Dermis blood vessel endothelial cell (primary cell): ENCODE data around the gene UBAC2. TPM values are rescaled to one million over a fixed set of nuclear protein-coding genes. Genes with fewer than 3 reads are reported as not detected.
"Not testable (repeated sequence)": the region's sequence is repeated elsewhere in the genome, so short reads cannot be mapped to it uniquely, and the experiment has no call there.

ENCODE experiments used
- DNase-seq: peaks from one replicate; pipeline ENCODE4 v3.0.0; 2010
- total RNA-seq: library from RNA; depleted of rRNA; stranded (reverse); fragments of >200 nt; gene quantifications from 2 replicates; pipeline ENCODE4 v1.2.3, GENCODE V29; 2014

UBAC2 gene
- total RNA-seq, 1 donor from 2014 or later = 48.8 TPM

DNA sequence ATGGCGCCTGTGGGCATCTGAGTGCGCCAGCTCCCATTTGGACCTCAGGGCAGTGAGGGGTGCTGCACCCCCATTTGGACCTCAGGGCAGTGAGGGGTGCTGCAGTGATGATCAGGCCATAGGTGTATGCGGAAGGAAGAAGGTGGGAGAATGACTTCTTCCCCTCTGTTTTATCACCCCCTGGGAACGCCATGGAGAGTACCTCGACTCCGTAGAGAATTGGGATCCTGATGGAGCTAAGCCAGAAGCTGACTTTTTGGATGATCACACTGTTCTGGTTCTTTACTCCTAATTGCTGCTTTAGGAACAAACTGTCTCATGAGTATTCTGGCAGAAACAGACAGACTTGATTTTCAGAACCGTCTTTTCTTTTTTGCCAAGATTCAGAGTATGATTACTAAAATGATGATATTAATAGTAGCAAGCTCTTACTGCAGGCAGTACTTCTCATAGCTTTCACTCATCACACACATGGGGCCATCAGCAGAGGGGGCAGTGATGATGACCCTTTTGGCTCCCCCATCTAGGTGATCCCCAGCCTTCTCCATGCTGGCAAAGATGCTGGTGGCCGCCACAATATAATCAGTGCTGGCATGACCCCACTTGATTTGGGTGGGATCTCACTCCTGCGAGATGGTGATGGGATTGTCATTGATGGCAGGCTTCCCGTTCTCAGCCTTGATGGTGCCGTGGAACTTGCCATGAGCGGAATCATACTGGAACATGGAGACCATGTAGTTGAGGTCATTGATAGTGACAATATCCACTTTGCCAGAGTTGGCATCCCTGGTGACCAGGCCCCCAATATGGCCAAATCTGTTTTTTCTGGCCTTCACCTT, 10.3 kb upstream of the UBAC2 start:
- DNase-seq = no peak

DNA sequence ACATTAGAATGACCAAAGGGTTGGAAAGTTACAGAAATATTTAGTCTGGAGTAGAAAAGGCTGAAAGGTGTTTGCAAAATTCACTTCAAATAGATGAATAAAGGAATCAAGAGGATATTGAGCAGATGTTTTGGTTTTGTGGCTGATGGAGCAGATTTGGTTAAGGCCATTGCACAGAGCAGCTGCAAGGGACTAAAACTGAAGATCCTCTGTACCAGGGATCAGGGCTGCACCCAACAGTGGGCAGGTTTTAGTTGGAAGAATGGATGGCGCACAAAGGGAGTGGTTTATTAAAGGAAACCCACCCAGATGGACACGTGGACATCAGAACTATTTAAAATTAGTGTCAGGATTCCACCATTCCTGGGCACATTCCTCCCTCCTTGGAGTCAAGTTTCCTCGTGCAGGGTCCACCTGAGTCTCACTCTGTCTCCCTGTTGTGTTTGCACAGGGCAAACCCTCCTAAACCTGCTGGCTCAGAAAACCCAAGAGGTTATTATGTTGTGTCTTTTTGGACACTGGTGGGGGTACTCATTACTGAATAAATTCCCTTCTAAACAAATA, 9.2 kb upstream of the UBAC2 start:
- DNase-seq = no peak

DNA sequence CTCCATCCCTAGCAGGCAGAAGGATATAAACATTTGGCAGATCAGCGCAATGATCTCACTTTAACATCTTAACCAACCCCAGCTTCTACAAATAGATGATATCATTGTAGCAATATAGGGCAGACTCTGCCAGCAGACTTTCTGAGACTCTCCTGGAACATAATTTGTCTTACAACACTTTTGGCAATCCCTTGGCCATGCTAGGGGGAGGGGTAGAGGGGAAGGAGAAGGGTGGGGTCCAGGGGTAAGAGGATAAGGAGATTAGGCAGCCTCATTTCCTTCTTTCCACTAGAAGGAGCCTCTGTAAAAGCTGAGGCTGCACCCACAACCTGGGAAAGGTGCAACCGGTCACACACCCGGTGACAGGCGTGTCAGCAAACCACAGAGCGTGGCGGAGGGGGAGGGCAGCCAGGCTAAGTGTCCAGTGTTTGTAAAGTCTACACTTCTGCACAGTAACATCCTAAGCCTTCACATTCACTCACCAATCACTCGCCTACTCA, 8.7 kb upstream of the UBAC2 start:
- DNase-seq = no peak

DNA sequence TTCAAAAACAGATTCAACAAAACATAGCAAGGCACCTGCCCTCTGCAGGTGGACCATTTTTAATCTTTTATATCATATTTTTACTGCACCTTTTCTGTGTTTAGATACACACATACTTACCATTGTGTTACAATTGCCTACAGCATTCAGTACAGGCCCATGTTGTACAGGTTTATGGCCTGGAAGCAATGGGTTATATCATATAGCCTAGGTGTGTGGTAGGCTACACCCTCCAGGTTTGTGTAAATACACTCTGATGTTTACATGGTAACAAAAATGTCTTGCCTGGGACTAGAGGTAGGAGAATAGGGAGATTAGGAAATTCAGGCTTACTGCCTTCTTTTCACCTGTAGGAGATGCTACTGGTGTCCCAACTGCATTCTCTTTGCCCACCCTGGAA, 8.2 kb upstream of the UBAC2 start:
- DNase-seq = no peak

DNA sequence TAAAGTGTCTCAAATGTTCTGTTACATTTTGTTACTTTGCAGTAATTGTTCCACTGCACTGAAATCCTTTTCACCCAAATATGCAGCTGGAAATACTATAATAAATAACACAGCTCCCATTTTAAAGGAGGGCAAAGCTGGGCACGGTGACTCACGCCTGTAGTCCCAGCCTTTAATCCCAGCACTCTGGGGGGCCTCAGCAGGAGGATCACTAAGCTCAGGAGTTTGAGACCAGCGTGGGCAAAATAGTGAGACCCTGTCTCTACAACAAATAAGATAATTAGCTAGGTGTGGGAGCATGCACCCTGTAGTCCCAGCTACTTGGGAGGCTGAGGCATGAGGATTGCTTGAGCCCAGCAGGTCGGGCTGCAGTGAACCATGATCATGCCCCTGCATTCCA, 7.5 kb upstream of the UBAC2 start:
- no peak for DNase-seq

DNA sequence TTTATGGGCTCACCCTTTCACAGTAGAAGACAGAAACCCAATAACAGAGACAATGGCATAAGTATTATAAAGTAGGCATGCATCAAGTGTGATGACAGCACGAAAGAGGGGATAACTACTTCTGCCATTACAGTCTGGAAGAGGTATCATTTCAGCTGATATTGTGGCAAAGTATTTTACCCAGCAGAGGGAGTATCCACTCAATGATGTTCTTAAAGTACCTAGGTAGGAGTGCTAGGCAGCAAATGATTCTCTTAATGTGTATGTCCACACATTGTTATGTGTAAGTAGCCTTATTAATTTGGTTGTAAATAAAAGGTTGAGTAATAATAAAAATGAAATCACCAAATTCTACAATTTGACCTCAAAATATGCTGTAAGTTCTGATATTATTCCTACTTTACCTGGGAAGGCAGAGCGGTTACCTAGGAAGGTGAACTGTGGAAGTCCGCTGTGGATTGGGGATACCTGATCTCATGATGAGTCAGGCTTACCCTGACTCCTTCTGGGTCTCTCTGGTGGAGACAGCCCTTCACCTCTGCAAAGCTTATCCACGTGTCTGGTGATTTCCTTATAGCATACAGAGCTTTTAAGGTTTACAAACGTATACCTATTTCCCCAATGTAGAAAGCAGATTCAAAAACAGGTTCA, 4.1 kb upstream of the UBAC2 start:
- peak; percentile 21 for DNase-seq

DNA sequence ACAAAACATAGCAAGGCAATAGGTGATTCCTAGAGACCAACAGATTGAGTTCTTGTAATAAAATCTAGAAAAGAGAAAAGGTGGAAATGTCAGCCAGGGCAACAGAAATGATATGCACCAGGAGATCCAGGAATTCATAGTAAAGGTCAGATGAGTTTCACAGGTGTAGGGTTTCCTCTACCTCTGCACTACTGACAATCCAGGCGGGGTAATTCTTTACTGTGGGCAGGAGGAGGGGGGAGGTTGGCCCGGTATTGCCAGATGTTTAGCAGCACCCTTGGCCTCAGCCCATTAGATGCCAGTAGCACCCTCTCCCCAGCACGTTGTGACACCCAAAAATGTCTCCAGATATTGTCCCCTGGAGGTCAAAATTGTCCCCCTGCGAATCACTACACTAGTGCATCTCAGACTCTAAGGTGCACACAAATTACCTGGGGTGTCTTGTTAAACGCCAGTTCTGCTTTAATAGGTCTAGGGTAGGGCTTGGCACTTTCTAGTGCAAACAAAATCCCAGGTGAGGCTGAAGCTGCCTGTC, 3.5 kb upstream of the UBAC2 start:
- DNase-seq = no peak

DNA sequence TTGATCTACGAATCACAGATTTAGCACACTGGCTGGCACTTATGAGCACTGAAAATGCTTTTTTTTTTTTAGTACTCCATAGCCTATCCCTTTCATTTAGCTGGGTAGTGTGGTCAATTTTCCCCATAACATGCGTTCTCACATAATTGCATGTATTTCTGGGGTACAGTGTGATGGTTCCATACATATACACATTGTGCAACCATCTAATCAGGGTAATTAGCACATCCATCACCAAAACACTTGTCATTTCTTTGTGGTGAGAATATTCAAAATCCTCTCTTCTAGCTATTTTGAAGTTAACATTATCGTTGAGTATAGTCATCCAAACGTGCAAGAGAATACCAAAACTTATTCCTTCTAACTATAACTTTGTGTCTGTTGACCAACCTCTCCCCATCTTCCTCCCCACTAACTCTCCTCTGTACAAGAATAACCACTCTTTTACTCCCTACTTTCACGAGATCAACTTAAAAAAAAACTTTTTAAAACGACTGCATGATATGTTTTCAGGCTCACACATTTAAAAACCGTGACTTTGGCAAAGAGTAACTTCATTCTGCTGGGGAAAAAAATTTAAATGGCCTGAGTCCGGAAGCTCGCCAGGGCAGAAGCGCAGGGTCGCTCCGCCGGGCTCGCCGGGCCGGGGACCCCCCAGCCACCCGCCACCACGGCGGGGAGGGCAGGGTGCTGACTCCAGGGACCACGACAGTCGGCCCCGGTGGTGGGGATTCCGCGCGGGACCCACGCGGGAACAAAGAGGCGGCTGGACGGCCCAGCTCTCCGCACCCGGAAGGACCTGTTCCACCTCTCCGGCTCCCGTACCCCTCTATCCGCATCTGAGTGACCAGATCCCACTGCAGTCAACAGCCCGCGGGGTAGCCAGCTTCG, 868 bp upstream of the UBAC2 start:
- peak; percentile 32 for DNase-seq

DNA sequence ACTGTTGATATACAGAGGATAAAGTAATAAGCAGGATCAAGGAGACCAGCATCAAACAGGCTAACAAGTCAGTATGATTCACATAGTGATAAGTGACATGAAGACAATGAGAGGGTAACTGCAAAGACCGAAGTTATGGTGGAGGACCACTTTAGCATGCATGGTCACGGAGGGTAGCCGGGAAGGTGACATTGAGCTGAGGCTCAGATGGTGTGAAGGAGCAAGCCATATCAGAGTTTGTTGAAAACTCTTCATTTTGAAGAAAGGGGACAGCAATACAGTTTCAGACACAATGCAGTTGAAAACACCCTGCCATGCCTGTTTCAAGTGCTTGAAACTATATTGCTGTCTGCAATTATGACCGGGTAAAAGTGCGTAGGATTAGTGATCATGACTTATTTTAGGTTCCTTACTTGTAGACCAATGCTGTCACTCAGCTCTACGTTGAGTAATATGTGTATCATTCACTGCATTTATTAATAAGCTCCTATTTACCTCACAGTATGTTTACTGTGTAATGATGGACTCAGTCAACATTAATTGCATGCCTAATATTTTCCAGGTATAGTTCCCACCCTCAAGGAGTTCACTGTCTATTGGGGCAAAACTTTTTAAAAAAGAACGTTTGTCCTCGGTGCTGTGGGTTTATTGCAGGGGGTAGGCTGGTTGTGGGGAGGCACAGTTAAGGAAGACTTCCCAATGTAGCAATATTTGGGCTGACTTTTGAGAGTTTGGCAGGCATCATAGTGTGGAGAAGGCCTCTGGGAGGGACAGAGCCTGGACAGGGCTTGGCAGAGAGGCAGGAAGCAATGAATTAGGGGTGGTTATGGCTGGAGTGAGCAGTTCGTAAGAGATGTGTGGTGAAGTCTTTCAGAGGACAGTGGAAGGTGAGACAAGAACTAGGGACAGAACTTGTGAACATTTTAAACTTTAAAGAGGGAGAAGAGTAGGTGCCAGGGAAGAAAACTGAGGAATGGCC, 3.2 kb downstream of the UBAC2 start:
- DNase-seq = no peak

DNA sequence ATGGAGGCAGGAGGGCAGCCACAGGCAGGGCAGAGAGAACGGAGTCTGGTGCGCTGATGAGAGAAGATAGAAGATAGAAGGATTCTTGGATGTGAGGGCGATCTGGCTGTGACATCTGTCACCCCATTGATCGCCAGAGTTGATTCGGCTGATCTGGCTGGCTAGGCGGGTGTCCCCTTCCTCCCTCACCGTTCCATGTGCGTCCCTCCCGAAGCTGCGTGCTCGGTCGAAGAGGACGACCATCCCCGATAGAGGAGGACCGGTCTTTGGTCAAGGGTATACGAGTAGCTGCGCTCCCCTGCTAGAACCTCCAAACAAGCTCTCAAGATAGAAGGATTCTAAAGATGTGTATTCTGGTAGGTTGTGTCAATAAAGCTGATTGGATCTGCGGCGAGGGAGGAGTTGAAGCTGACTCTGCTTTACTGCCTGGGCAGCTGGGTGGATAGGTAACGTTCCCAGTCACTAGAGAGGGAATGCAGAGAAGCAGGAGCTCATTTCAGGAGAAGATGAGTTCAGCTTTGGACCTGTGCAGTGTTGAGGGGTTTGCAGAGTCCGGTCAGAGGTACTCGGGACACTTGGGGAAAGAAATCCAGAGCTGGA, 5.1 kb downstream of the UBAC2 start:
- DNase-seq = no peak

DNA sequence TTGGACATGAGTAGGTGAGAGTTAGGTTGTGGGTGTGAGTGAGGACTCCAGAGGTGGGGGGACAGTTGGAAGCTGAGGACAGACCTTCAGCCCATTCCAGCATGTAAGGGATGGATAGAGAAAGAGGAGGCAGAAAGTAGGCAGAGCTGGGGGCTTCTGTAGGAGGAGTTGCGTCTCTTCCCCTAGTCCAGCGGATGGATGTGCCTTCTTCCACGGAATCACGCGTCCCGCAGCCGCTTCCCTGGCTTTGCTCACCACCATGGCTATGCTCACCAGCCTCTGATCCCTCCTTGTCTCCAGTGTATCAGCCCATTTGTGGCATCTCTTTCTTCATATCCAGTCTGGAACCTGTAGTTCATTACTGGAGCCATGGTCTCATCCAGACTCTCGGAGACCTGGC, 5.6 kb downstream of the UBAC2 start:
- DNase-seq = no peak

DNA sequence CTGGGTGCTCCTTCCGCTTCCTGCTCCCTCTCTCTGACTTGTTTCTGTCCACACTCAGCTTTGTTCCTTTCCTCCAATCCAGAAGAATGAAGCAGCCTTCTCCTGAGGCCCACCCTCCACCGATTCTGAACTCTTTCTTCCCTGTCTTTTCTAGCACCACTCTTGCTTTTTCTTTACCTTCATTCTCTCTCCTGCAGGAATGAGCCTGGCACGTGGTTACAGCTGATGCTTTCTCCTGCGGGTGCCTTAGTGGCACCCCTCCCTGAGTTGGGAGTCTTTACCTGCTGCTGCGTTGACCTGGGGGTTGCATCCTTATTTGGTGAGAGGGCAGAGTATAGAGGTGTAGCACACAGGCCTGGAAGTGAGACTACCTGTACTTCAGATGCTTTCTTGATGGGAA, 6.2 kb downstream of the UBAC2 start:
- no peak for DNase-seq

DNA sequence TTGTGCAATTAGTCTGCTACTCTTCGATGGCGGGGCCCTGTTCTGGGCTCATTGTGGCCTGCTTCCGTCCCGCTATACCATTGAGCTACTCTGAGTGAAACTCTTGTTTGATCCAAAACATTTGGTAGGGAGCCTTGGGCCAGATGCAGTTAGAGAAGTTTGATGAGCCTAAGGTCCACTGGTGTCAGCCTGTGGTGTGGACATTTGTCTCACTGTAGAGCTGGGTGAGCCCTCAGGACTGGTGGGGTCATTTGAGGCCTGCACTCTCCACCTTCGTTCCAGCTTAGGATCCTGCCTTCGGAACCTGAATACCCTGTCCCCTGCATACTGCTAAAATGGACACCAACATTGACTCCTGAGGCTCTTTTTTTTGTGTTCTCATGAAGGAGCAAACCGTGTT, 6.9 kb downstream of the UBAC2 start:
- DNase-seq = no peak

DNA sequence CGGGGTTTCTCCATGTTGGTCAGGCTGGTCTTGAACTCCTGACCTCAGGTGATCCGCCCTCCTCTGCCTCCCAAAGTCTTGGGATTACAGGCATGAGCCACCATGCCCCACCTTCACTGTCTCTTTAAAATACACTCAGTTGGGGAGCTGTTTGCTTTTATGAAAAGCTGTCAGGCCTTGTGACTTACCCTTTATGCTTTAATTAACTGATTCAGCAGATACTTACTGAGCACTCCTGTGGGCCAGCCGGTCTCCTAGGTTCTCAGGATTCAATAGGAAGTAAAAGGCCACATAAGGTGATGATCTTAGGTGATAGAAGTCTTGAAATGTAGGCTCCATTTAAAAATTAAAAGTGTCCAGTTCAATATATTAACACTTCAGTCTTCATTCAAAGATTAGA, 7.5 kb downstream of the UBAC2 start:
- DNase-seq = no peak

DNA sequence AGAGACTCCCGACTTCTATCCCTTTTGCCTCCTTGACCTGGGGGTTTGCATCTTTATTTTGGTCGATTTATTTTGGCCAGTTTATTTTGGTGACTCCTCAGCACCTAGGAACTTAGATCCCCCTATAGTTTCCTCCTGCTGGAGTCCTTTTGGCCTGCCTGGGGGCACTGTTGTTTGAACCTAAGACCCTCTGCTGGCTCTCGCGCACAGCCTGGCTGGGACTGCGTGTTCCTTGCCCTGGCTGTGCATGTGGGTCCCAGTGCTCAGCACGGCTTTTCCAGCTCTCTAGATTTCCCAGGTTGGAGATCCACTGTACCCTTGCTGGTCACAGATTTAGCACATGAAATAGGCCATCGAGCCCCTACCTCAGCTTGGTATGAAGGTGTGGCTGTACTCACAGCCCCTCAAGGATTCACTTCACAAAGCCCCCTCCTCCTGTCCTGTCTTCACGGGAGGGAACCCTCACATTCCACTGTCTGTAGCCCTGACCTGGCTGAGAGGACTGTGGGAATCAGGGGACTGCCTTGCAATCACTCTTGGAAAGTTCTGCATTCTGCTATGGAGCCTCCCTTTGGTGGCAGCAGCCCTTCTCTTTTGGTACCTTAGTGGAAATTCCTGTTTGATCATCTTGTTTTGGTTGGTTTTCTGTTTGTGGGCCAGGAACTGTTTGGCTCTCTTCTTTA, 8.3 kb downstream of the UBAC2 start:
- no peak for DNase-seq

DNA sequence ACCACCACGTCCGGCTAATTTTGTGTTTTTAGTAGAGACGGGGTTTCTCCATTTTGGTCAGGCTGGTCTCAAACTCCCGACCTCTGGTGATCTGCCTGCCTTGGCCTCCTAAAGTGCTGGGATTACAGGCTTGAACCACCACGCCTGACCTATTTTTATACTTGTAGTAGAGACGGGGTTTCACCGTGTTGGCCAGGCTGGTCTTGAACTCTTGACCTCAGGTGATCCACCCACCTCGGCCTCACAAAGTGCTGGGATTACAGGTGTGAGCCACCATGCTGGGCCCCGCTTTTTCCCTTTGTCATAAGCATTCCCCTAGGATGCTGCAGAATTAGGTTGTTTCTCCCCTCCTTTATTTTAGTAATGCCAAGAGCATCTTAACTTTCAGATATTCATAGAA, 10.0 kb downstream of the UBAC2 start:
- DNase-seq = not testable (repeated sequence)

DNA sequence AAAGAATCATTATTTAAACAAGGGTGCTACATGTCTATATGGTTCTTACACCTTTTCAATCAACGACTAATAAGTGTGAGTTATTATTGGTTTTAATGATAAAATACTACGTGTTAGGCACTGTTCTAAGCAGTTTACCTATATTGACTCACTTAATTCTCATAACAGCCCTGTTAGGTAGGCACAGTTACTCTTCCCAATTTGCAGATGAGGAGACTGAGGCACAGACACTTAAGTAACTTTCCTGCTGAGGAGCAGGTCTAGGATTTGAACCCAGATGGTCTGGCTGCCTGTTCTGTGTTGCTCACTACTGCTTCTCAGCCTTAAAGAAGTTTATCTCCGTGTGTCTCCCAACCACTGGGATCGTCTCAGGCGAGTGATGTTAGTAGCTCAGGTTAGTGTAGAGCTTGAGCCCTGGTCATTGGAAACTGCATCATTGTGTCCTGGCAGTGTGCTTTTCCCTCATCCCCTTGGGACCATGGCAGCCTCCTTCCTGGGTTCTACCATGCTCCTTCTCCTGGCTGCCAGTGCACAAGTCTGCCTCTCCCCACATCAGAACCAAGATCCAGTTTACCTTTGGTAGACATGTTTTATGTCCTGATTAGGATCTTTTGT, 10.9 kb downstream of the UBAC2 start:
- DNase-seq = no peak

DNA sequence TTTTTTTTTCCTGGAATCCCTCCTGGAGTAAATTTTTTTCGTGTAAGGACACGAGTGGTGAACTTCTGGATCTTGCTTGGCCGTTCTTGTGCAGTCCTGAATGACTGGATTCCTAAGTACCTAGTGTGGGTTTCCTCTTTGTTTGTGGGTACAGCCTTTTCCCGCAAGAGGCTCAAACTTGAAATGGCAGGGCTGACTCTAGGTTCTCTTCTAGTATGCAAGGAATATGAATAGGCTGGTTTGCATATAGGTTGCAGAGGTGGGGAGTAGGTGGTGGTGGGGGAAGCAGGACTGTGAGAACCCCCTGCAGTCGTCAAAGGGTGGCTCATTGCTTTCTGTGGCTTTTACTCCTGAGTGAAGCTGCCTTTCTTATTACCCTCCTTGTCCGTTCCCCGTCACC, 13.6 kb downstream of the UBAC2 start:
- DNase-seq = no peak

DNA sequence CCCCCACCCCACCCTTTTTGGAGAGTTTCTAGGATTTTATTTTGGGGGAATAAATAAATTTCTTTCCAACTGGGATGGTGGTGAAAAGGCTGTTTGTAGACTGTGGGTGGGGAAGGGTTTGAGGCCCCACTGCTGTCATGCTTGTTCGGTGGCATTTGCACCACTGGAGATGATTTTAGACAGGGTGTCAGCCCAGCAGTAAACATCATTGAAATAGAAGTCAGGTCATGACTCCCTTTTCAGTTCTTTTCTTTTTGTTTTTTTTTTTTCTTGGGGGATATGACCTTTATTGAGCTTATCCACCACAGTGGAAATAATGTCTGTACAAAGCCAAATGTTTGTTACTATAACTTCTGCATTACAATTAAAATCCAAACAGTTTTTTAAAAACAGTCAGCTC, 14.1 kb downstream of the UBAC2 start:
- no peak for DNase-seq
